Chondrocyte (in vitro differentiated cells): ENCODE results near the gene SLC35A5. TPM values are rescaled to one million over a fixed set of nuclear protein-coding genes. Genes with fewer than 3 reads are reported as not detected.

Experiments
- DNase-seq: peaks from one replicate; pipeline ENCODE4 v3.0.0; 2021; ENCODE audit warnings: mixed read lengths, low spot score
- H3K27ac Mint-ChIP-seq: one replicate; pipeline ENCODE4 v1.8.0; 2021; ENCODE audit warnings: mild to moderate bottlenecking, moderate library complexity, mixed read lengths; ENCODE audit not compliant: unreplicated experiment
- H3K27me3 Mint-ChIP-seq: 2 replicates; pipeline ENCODE4 v1.8.0; 2021; ENCODE audit warnings: low read depth, mixed read lengths
- H3K36me3 Mint-ChIP-seq: 2 replicates; pipeline ENCODE4 v1.8.0; 2021; ENCODE audit warnings: low read depth, mixed read lengths
- H3K4me1 Mint-ChIP-seq: 2 replicates; pipeline ENCODE4 v1.8.0; 2021; ENCODE audit warnings: low read depth, mild to moderate bottlenecking, mixed read lengths
- H3K4me3 Mint-ChIP-seq: one replicate; pipeline ENCODE4 v1.8.0; 2021; ENCODE audit warnings: mild to moderate bottlenecking, moderate library complexity, mixed read lengths; ENCODE audit not compliant: unreplicated experiment
- H3K9me3 Mint-ChIP-seq: 2 replicates; pipeline ENCODE4 v1.8.0; 2021; ENCODE audit warnings: low read depth, mixed read lengths
- total RNA-seq: library from RNA; stranded (reverse); gene quantifications from 3 replicates; pipeline ENCODE4 v1.2.1, GENCODE V29; 2021
- TF ChIP-seq, protein P1 (sequence below): fragments of 200-600 bp; sonication (generic); IDR thresholded peaks from 2 replicates; pipeline ENCODE4 v1.5.0; 2021; ENCODE audit warnings: antibody characterized with exemption, mild to moderate bottlenecking, moderate library complexity

Gene SLC35A5
- total RNA-seq, 1 donor from 2014 or later: 46.4 TPM

DNA sequence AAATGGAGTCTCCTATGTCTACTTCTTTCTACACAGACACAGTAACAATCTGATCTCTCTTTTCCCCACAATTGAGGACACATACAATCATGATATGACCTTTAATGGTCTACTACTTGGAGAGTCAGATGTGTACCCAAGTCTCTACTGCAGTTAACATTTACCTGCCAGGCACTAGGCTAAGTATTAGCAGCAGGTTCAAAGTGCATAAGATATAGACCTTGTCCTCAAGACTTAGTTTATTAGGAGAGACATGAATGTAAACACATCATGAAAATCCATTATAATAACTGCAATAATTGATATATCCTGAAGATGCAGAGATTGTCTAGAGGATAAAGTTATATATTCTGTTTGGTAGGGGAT lies 3.1 kb downstream of the SLC35A5 start:
- H3K27ac Mint-ChIP-seq: no peak overlapping the region

DNA sequence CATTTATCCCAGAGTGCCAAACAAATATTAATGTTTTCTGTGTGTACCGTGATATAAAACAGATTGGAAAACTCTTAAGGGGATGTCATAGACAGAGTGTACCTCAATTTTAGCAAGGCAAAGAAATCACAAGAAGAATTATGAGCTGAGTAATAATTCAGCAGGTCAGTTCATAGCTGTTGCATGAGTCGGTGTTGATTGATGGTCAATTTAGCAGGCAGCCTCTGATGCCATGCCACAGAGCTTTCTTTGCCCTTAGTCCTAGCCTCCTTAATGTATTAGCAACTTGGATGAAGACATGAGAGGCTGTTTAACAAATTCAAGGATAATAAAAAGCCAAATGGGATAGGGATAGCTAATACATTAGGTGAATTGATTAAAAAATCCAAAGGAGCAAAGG lies 6.8 kb downstream of the SLC35A5 start:
- H3K27ac Mint-ChIP-seq: no peak overlapping the region
- TF ChIP-seq, protein P1, sequence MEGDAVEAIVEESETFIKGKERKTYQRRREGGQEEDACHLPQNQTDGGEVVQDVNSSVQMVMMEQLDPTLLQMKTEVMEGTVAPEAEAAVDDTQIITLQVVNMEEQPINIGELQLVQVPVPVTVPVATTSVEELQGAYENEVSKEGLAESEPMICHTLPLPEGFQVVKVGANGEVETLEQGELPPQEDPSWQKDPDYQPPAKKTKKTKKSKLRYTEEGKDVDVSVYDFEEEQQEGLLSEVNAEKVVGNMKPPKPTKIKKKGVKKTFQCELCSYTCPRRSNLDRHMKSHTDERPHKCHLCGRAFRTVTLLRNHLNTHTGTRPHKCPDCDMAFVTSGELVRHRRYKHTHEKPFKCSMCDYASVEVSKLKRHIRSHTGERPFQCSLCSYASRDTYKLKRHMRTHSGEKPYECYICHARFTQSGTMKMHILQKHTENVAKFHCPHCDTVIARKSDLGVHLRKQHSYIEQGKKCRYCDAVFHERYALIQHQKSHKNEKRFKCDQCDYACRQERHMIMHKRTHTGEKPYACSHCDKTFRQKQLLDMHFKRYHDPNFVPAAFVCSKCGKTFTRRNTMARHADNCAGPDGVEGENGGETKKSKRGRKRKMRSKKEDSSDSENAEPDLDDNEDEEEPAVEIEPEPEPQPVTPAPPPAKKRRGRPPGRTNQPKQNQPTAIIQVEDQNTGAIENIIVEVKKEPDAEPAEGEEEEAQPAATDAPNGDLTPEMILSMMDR: no peak
- no peak overlapping the region for H3K4me3 Mint-ChIP-seq
- no peak for DNase-seq
- peaks cover 11% of the 10 kb centered on the region for H3K36me3 Mint-ChIP-seq
- H3K4me1 Mint-ChIP-seq: peaks cover 3% of the 10 kb centered on the region
- no peaks in the 10 kb centered on the region for H3K9me3 Mint-ChIP-seq
- no peaks in the 10 kb centered on the region for H3K27me3 Mint-ChIP-seq

More for the DNA sequence above, 3.1 kb downstream of the SLC35A5 start:
- Mint-ChIP-seq H3K4me3 (no peak overlapping the region), H3K9me3 (no peaks in the 10 kb centered on the region), H3K4me1 (peaks cover 16% of the 10 kb centered on the region), H3K36me3 (peaks cover 4% of the 10 kb centered on the region), H3K27me3 (no peaks in the 10 kb centered on the region)
- TF ChIP-seq, protein P1: no peak
- DNase-seq: no peak

DNA sequence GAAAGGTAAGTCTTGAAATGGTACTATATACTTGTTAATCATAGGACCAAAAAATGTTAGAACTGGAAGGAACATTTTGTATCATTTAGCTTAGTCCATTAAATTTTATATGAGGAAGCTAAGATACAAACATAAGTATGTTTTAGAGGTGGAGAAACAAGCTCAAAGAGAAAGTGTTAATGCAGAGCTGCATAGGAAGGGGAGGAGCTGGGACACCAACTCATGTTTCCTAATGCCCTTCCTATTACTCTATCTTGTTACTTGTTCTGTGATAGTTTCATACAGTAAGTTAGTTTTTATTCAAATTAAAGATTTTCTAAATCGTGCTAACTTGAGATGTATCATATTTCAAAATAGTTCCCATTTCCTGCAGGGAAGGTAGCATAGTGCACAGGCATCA lies 7.4 kb downstream of the SLC35A5 start:
- Mint-ChIP-seq H3K9me3 (no peaks in the 10 kb centered on the region), H3K36me3 (peaks cover 11% of the 10 kb centered on the region), H3K4me1 (peaks cover 3% of the 10 kb centered on the region), H3K27me3 (no peaks in the 10 kb centered on the region), H3K4me3 (no peak overlapping the region), H3K27ac (no peak overlapping the region)
- TF ChIP-seq, protein P1: no peak
- DNase-seq: no peak

DNA sequence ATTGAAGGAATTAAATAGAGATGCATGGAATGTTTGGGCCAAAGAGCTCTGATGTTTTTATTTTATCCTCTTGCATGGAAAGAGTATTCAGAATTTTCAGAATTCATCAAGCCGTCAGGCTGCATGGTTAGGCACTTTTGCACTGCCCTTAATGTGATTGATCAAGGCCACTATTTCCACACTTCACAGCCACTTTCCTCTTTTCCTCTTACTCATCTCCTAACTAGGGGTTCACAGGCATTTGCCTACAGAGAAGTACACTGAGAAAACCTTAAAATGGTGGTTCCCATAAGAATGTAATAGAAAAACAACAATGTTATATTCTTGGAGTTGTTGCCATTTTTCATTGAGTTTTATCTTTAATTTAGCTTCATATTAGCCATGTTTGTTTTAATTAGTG lies 10.9 kb downstream of the SLC35A5 start:
- no peaks in the 10 kb centered on the region for H3K27me3 Mint-ChIP-seq
- no peak for DNase-seq
- H3K4me1 Mint-ChIP-seq: peaks cover 3% of the 10 kb centered on the region
- H3K27ac Mint-ChIP-seq: no peak overlapping the region
- TF ChIP-seq, protein P1: no peak
- peaks cover 10% of the 10 kb centered on the region for H3K36me3 Mint-ChIP-seq
- no peak overlapping the region for H3K4me3 Mint-ChIP-seq
- H3K9me3 Mint-ChIP-seq: no peaks in the 10 kb centered on the region

DNA sequence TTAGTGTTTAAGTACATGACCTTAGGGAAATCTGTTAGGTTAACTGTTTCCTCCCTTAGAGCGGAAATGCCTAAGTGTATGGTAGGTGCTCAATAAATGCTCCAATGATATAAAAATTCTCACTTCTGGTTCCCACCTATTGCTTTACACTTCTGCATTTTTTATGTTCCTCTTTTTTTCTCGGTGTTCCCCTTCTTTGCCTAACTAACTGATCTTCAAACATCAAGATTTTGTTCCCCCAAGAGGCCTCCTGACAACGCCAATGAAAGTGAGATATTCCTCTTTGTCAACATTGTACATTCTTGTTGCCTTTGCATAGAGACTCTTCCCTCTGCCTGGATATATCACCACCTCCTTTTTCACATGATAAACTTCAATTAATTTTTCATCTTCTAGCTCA lies 17.4 kb downstream of the SLC35A5 start:
- Mint-ChIP-seq H3K4me1 (peaks cover 5% of the 10 kb centered on the region), H3K4me3 (no peak overlapping the region), H3K27me3 (no peaks in the 10 kb centered on the region), H3K27ac (peak overlapping the region; percentile 1), H3K36me3 (peaks cover 7% of the 10 kb centered on the region), H3K9me3 (no peaks in the 10 kb centered on the region)
- TF ChIP-seq, protein P1: no peak
- DNase-seq: no peak
